ENCODE results near the gene NEUROG1.

The NEUROG1 gene

GRCh38 chr5:135489466-135490244, 46.1 kb downstream of the NEUROG1 start:
- H3K27ac ChIP-seq (ENCODE audit: insufficient read depth, low read depth, low read length, poor library complexity, severe bottlenecking): peak overlapping the region; percentile 22
- no peaks in the 10 kb centered on the region for H3K36me3 ChIP-seq (ENCODE audit: control insufficient read depth, insufficient read depth, low read length)
- H3K4me1 ChIP-seq (ENCODE audit: control insufficient read depth, insufficient read depth, low read length): peaks cover 69% of the 10 kb centered on the region
- 1% methylated on average over 53 of the region's 53 CpGs for WGBS, 2 experiments
- peak overlapping the region; percentile 13 for H3K4me3 ChIP-seq (ENCODE audit: insufficient read depth, low read depth, low read length)
- peaks cover 100% of the 10 kb centered on the region for H3K27me3 ChIP-seq (ENCODE audit: control insufficient read depth, insufficient read depth, low read length, poor library complexity, severe bottlenecking)
- H3K9me3 ChIP-seq (ENCODE audit: control insufficient read depth, low read length): no peaks in the 10 kb centered on the region

- Histone ChIP-seq H3K9me3 (ENCODE audit: control insufficient read depth, low read length) (no peaks in the 10 kb centered on the region), H3K4me1 (ENCODE audit: control insufficient read depth, insufficient read depth, low read length) (peaks cover 65% of the 10 kb centered on the region), H3K4me3 (ENCODE audit: insufficient read depth, low read depth, low read length) (peak overlapping the region; percentile 13), H3K36me3 (ENCODE audit: control insufficient read depth, insufficient read depth, low read length) (no peaks in the 10 kb centered on the region), H3K27me3 (ENCODE audit: control insufficient read depth, insufficient read depth, low read length, poor library complexity, severe bottlenecking) (peaks cover 100% of the 10 kb centered on the region), H3K27ac (ENCODE audit: insufficient read depth, low read depth, low read length, poor library complexity, severe bottlenecking) (peak overlapping the region; percentile 22)
- WGBS, 2 experiments: 1% methylated on average over 44 of the region's 44 CpGs
These were observed 46.9 kb downstream of the NEUROG1 start for GRCh38 chr5:135488727-135489465.

DNA sequence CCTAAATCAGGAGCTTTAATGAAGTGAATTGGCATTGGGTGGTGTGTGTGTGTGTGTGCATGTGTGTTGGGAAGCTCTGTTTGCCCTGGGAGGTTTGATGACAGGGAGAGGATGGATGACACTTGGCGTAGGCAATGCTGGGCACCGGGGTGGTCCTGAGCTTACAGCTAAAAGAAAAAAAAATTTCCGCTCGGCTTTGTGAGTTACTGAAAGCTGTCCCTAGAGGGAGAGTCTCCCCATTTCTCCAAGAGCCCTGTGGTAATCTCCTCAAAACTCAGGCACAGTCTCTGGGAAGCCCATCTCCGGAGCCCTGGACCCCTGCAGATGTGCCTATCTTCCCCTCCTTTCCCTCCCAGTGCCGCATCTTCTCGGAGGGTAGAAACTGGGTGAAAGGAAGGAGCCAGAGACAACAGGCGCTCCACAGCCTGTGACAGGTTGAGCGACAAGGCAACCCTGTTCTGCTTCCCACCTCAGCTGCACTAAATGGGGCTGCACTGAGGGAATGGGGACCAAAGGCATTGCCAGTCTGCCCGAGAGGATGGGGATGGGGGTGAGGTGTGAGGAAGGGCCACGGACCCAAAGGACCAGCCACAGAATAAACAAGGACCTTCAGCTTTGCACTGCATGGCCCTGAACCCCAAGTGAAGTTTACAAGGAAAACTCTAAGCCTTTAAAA, 47.8 kb downstream of the NEUROG1 start:
- H3K27ac ChIP-seq (ENCODE audit: insufficient read depth, low read depth, low read length, poor library complexity, severe bottlenecking): no peak overlapping the region
- no peak overlapping the region for H3K4me3 ChIP-seq (ENCODE audit: insufficient read depth, low read depth, low read length)

DNA sequence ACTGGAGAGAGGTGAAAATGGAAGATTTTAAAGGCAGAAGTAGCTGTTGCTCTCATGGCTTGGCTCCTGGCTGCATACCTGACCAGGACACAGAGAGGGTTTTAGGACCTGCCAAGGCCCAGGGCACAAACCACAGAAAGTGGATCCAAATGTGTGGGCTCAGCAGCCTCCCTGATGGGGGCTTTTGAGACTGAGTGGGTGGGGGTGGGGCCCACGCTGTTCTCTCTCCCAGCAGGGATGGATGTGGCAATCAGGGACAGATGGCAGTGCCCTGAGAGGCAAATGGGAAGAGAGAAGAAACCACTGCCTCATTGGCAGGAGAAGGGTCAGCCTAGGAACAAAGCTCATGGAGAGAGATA, 48.7 kb downstream of the NEUROG1 start:
- Histone ChIP-seq H3K9me3 (ENCODE audit: control insufficient read depth, low read length) (no peaks in the 10 kb centered on the region), H3K27me3 (ENCODE audit: control insufficient read depth, insufficient read depth, low read length, poor library complexity, severe bottlenecking) (peaks cover 99% of the 10 kb centered on the region), H3K36me3 (ENCODE audit: control insufficient read depth, insufficient read depth, low read length) (no peaks in the 10 kb centered on the region), H3K4me3 (ENCODE audit: insufficient read depth, low read depth, low read length) (no peak overlapping the region), H3K27ac (ENCODE audit: insufficient read depth, low read depth, low read length, poor library complexity, severe bottlenecking) (no peak overlapping the region), H3K4me1 (ENCODE audit: control insufficient read depth, insufficient read depth, low read length) (peaks cover 69% of the 10 kb centered on the region)
- 22 to 28% methylated on average over 1 of the region's 1 CpG for WGBS, 2 experiments

More for the DNA sequence above, 47.8 kb downstream of the NEUROG1 start:
- peaks cover 65% of the 10 kb centered on the region for H3K4me1 ChIP-seq (ENCODE audit: control insufficient read depth, insufficient read depth, low read length)
- no peaks in the 10 kb centered on the region for H3K9me3 ChIP-seq (ENCODE audit: control insufficient read depth, low read length)
- H3K27me3 ChIP-seq (ENCODE audit: control insufficient read depth, insufficient read depth, low read length, poor library complexity, severe bottlenecking): peaks cover 100% of the 10 kb centered on the region
- WGBS, 2 experiments: 4 to 5% methylated on average over 11 of the region's 11 CpGs
- H3K36me3 ChIP-seq (ENCODE audit: control insufficient read depth, insufficient read depth, low read length): no peaks in the 10 kb centered on the region

GRCh38 chr5:135486131-135487036, 49.4 kb downstream of the NEUROG1 start:
- no peak overlapping the region for H3K4me3 ChIP-seq (ENCODE audit: insufficient read depth, low read depth, low read length)
- H3K4me1 ChIP-seq (ENCODE audit: control insufficient read depth, insufficient read depth, low read length): peaks cover 65% of the 10 kb centered on the region
- WGBS, 2 experiments: 87% methylated on average over 13 of the region's 13 CpGs

GRCh38 chr5:135484674-135485086, 51.1 kb downstream of the NEUROG1 start:
- 35 to 36% methylated on average over 5 of the region's 5 CpGs for WGBS, 2 experiments
- Histone ChIP-seq H3K27ac (ENCODE audit: insufficient read depth, low read depth, low read length, poor library complexity, severe bottlenecking) (no peak overlapping the region), H3K36me3 (ENCODE audit: control insufficient read depth, insufficient read depth, low read length) (no peaks in the 10 kb centered on the region), H3K27me3 (ENCODE audit: control insufficient read depth, insufficient read depth, low read length, poor library complexity, severe bottlenecking) (peaks cover 99% of the 10 kb centered on the region), H3K9me3 (ENCODE audit: control insufficient read depth, low read length) (no peaks in the 10 kb centered on the region), H3K4me1 (ENCODE audit: control insufficient read depth, insufficient read depth, low read length) (peaks cover 49% of the 10 kb centered on the region), H3K4me3 (ENCODE audit: insufficient read depth, low read depth, low read length) (no peak overlapping the region)

More at GRCh38 chr5:135486131-135487036, 49.4 kb downstream of the NEUROG1 start:
- Histone ChIP-seq H3K27me3 (ENCODE audit: control insufficient read depth, insufficient read depth, low read length, poor library complexity, severe bottlenecking) (peaks cover 99% of the 10 kb centered on the region), H3K9me3 (ENCODE audit: control insufficient read depth, low read length) (no peaks in the 10 kb centered on the region), H3K36me3 (ENCODE audit: control insufficient read depth, insufficient read depth, low read length) (no peaks in the 10 kb centered on the region), H3K27ac (ENCODE audit: insufficient read depth, low read depth, low read length, poor library complexity, severe bottlenecking) (no peak overlapping the region)

Data from ectodermal cell (in vitro differentiated cells).